Tibial nerve (tissue), 4 donors: Measurements from ENCODE around the gene SEMA3F. TPM values are rescaled to one million over a fixed set of nuclear protein-coding genes. Genes with fewer than 3 reads are reported as not detected.

Source experiments
- DNase-seq, 2 donors: peaks; one replicate each; pipeline ENCODE4 v3.0.0-alpha.2; 2019; ENCODE audit warnings: low spot score in 2 of 2
- H3K27ac ChIP-seq, 4 donors: fragments of 200-600 bp; sonication (generic) in 3 of 4; one replicate each; pipeline ENCODE4 v1.5.1; 2017 to 2019; ENCODE audit warnings: mild to moderate bottlenecking in 1 of 4
- H3K27me3 ChIP-seq, 2 donors: fragments of 200-600 bp; sonication (generic) in 1 of 2; one replicate each; pipeline versions ENCODE4 v1.5.1 to v1.6.0; 2017 to 2019
- H3K36me3 ChIP-seq, 3 donors: fragments of 200-600 bp; sonication (generic); one replicate each; pipeline ENCODE4 v1.5.1; 2018 to 2019
- H3K4me1 ChIP-seq, 4 donors: fragments of 200-600 bp; sonication (generic) in 3 of 4; one replicate each; pipeline ENCODE4 v1.5.1; 2017 to 2019
- H3K4me3 ChIP-seq, 4 donors: fragments of 200-600 bp; sonication (generic) in 3 of 4; one replicate each; pipeline ENCODE4 v1.5.1; 2017 to 2019; ENCODE audit warnings: mild to moderate bottlenecking in 1 of 4, moderate library complexity in 1 of 4
- H3K9me3 ChIP-seq, 4 donors: fragments of 200-600 bp; sonication (generic) in 3 of 4; one replicate each; pipeline ENCODE4 v1.5.1; 2017 to 2019
- CTCF ChIP-seq, 5 experiments: fragments of 200-600 bp in 3 of 5; fragments of 450-650 bp in 2 of 5; sonication (generic) in 3 of 5; IDR thresholded peaks; one replicate each; pipeline ENCODE4 v1.5.1; 2016 to 2019; ENCODE audit warnings: antibody characterized with exemption in 5 of 5, mild to moderate bottlenecking in 3 of 5, moderate library complexity in 2 of 5
- EP300 ChIP-seq, 2 donors: sonication (generic); formaldehyde crosslinking; IDR thresholded peaks; one replicate each; pipeline ENCODE4 v1.6.1; 2017; ENCODE audit warnings: antibody characterized with exemption in 2 of 2, mild to moderate bottlenecking in 1 of 2
- POLR2A ChIP-seq, 2 donors: fragments of 450-650 bp; IDR thresholded peaks; one replicate each; pipeline ENCODE4 v1.6.1; 2017; ENCODE audit warnings: antibody characterized with exemption in 2 of 2, mild to moderate bottlenecking in 2 of 2, moderate library complexity in 2 of 2
- WGBS, 2 donors: methylation state at CpG; one replicate each; pipeline ENCODE4 v1.1.5; 2018; 5-methylcytosine and 5-hydroxymethylcytosine counted together
- total RNA-seq, 4 donors: library from RNA; depleted of rRNA; stranded (reverse); fragments of >200 nt; gene quantifications; one replicate each; pipeline ENCODE4 v1.1.0, GENCODE V29; 2016

SEMA3F gene
- total RNA-seq, 4 donors from 2014 or later: 14.4 to 58.5 (median 17.4) TPM

GRCh38 chr3:50154476-50154839 lies 666 bp upstream of the SEMA3F start:
- TF ChIP-seq POLR2A (IDR thresholded peaks at IDR 0.05) (no peak), EP300 (IDR thresholded peaks at IDR 0.05) (no peak)
- no peaks in the 10 kb centered on the region for H3K9me3 ChIP-seq
- no peaks in the 10 kb centered on the region for H3K36me3 ChIP-seq
- 10 to 12% methylated on average over 19 to 25 of the region's 34 CpGs for WGBS, 2 donors
- peak overlapping the region in 3 of 4 donors; percentile 40 to 56 (median 45) for H3K4me3 ChIP-seq
- no peak for DNase-seq
- peaks cover 0 to 47% (median 13%) of the 10 kb centered on the region in 4 donors for H3K4me1 ChIP-seq
- peaks cover 0 to 24% of the 10 kb centered on the region in 2 donors for H3K27me3 ChIP-seq
- no peak overlapping the region for H3K27ac ChIP-seq

GRCh38 chr3:50155491-50155878 lies 361 bp downstream of the SEMA3F start:
- 12 to 14% methylated on average over 2 to 5 of the region's 37 CpGs for WGBS, 2 donors
- peaks cover 0 to 57% (median 15%) of the 10 kb centered on the region in 4 donors for H3K4me1 ChIP-seq
- H3K4me3 ChIP-seq: peak overlapping the region; percentile 15 to 56 (median 42)
- no peak for TF ChIP-seq POLR2A (IDR thresholded peaks at IDR 0.05)
- TF ChIP-seq EP300 (IDR thresholded peaks at IDR 0.05): no peak
- TF ChIP-seq CTCF (IDR thresholded peaks at IDR 0.05): no peak
- no peaks in the 10 kb centered on the region for H3K36me3 ChIP-seq
- peaks cover 0 to 24% of the 10 kb centered on the region in 2 donors for H3K27me3 ChIP-seq
- H3K27ac ChIP-seq: peak overlapping the region in 1 of 4 donors; percentile 53
- DNase-seq: no peak
- H3K9me3 ChIP-seq: no peaks in the 10 kb centered on the region

GRCh38 chr3:50155891-50156290 lies 767 bp downstream of the SEMA3F start:
- H3K4me1 ChIP-seq: peaks cover 0 to 61% (median 17%) of the 10 kb centered on the region in 4 donors
- TF ChIP-seq EP300 (IDR thresholded peaks at IDR 0.05) (no peak), CTCF (IDR thresholded peaks at IDR 0.05) (no peak)
- peak overlapping the region in 1 of 4 donors; percentile 53 for H3K27ac ChIP-seq
- peaks cover 0 to 24% of the 10 kb centered on the region in 2 donors for H3K27me3 ChIP-seq
- peak overlapping the region; percentile 15 to 56 (median 42) for H3K4me3 ChIP-seq
- H3K36me3 ChIP-seq: no peaks in the 10 kb centered on the region
- DNase-seq: no peak
- WGBS, 2 donors: 38 to 50% methylated on average over 13 of the region's 13 CpGs
- H3K9me3 ChIP-seq: no peaks in the 10 kb centered on the region

- no peak for TF ChIP-seq POLR2A (IDR thresholded peaks at IDR 0.05)
- TF ChIP-seq CTCF (IDR thresholded peaks at IDR 0.05): no peak
- TF ChIP-seq EP300 (IDR thresholded peaks at IDR 0.05): no peak
- Histone ChIP-seq H3K27ac (peak overlapping the region in 3 of 4 donors; percentile 42 to 59 (median 53)), H3K4me3 (peak overlapping the region in 2 of 4 donors; percentile 45 to 56), H3K27me3 (peaks cover 0 to 24% of the 10 kb centered on the region in 2 donors), H3K36me3 (no peaks in the 10 kb centered on the region), H3K9me3 (no peaks in the 10 kb centered on the region), H3K4me1 (peaks cover 0 to 70% (median 18%) of the 10 kb centered on the region in 4 donors)
- no peak for DNase-seq
- 36 to 48% methylated on average over 18 to 20 of the region's 20 CpGs for WGBS, 2 donors
These were observed 1.7 kb downstream of the SEMA3F start for GRCh38 chr3:50156549-50157493.

- Histone ChIP-seq H3K27ac (peak overlapping the region in 3 of 4 donors; percentile 4 to 59 (median 19)), H3K36me3 (no peaks in the 10 kb centered on the region), H3K27me3 (peaks cover 0 to 24% of the 10 kb centered on the region in 2 donors), H3K9me3 (no peaks in the 10 kb centered on the region), H3K4me1 (peaks cover 0 to 82% (median 22%) of the 10 kb centered on the region in 4 donors), H3K4me3 (no peak overlapping the region)
- no peak for DNase-seq
- WGBS, 2 donors: 76 to 77% methylated on average over 11 to 12 of the region's 12 CpGs
- TF ChIP-seq POLR2A (IDR thresholded peaks at IDR 0.05) (no peak), EP300 (IDR thresholded peaks at IDR 0.05) (no peak), CTCF (IDR thresholded peaks at IDR 0.05) (no peak)
These were observed 2.9 kb downstream of the SEMA3F start for GRCh38 chr3:50157827-50158529.
